ENCODE measurements around the gene MBOAT1.

DNA sequence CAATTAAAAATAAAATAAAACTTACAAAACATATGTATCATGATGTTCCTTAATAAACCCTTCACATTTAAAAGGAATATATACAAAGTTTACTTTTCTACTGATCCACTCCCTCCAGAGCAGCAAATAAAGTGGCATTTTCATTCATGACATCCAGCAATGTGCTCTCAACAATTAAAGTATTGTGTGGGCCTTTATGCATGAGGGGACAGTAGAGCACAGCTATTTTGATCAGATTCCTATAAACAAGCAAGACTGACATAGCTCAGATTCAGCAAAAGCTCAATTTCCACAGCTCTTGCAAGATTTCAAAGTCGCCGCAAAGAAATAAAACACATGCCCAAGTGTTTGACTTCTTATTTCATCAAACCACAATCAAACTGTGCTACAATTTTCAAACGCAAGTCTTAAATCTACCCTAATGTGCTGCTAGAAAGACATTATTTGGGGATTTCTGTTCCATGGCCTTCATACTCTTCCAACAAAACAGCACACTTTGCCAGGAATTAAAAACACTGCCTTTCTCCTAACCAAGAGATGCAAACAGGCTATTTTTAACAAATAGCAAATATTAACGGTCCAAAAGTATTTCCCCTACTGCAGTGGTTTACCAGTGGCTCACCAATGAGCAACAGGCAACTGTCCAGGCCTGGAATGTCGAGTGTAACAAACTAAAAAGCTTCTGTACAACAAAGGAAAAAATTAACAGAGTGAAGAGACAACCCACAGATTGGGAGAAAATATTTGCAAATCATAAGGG is 52.3 kb downstream of the MBOAT1 start:
- TF ChIP-seq, protein P1, sequence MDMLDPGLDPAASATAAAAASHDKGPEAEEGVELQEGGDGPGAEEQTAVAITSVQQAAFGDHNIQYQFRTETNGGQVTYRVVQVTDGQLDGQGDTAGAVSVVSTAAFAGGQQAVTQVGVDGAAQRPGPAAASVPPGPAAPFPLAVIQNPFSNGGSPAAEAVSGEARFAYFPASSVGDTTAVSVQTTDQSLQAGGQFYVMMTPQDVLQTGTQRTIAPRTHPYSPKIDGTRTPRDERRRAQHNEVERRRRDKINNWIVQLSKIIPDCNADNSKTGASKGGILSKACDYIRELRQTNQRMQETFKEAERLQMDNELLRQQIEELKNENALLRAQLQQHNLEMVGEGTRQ (IDR thresholded peaks at IDR 0.05; ENCODE audit: borderline replicate concordance, low read depth, low read length) = no peak
- TF ChIP-seq, protein P2, sequence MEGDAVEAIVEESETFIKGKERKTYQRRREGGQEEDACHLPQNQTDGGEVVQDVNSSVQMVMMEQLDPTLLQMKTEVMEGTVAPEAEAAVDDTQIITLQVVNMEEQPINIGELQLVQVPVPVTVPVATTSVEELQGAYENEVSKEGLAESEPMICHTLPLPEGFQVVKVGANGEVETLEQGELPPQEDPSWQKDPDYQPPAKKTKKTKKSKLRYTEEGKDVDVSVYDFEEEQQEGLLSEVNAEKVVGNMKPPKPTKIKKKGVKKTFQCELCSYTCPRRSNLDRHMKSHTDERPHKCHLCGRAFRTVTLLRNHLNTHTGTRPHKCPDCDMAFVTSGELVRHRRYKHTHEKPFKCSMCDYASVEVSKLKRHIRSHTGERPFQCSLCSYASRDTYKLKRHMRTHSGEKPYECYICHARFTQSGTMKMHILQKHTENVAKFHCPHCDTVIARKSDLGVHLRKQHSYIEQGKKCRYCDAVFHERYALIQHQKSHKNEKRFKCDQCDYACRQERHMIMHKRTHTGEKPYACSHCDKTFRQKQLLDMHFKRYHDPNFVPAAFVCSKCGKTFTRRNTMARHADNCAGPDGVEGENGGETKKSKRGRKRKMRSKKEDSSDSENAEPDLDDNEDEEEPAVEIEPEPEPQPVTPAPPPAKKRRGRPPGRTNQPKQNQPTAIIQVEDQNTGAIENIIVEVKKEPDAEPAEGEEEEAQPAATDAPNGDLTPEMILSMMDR (IDR thresholded peaks at IDR 0.05) = no peak
- TF ChIP-seq TEAD4 (IDR thresholded peaks at IDR 0.05; ENCODE audit: borderline replicate concordance, insufficient read depth) (no peak), EP300 (IDR thresholded peaks at IDR 0.05; ENCODE audit: borderline replicate concordance in 1 of 2, low read depth in 1 of 2, low read length in 1 of 2) (no peak), YY1 (IDR thresholded peaks at IDR 0.05; ENCODE audit: low read depth) (no peak), EZH2phosphoT487 (IDR thresholded peaks at IDR 0.05; ENCODE audit: borderline replicate concordance, low read depth) (no peak), TCF12 (IDR thresholded peaks at IDR 0.05) (no peak), SIN3A (IDR thresholded peaks at IDR 0.05; ENCODE audit: borderline replicate concordance, low read depth, low read length) (no peak), NRF1 (IDR thresholded peaks at IDR 0.05; ENCODE audit: low read depth, low read length) (no peak), SMC3 (IDR thresholded peaks at IDR 0.05; ENCODE audit: low read depth, low read length) (no peak)
- TF ChIP-seq, protein P3, sequence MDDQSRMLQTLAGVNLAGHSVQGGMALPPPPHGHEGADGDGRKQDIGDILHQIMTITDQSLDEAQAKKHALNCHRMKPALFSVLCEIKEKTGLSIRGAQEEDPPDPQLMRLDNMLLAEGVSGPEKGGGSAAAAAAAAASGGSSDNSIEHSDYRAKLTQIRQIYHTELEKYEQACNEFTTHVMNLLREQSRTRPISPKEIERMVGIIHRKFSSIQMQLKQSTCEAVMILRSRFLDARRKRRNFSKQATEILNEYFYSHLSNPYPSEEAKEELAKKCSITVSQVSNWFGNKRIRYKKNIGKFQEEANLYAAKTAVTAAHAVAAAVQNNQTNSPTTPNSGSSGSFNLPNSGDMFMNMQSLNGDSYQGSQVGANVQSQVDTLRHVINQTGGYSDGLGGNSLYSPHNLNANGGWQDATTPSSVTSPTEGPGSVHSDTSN (IDR thresholded peaks at IDR 0.05) = no peak

Data from SK-N-SH (cell line).